HEK293 (cell line): ENCODE results near the gene NMD3.

Experiments
- AEBP2 ChIP-seq: fragments of 450-650 bp; formaldehyde crosslinking; IDR thresholded peaks from 2 replicates; pipeline ENCODE4 v1.5.1; 2016; ENCODE audit warnings: missing biosample characterization, missing genetic modification characterization, borderline replicate concordance
- MYNN ChIP-seq: fragments of 450-650 bp; formaldehyde crosslinking; IDR thresholded peaks from 2 replicates; pipeline ENCODE4 v1.5.1; 2016; ENCODE audit warnings: missing biosample characterization, missing genetic modification characterization, borderline replicate concordance
- SETDB1 ChIP-seq: IDR thresholded peaks from one replicate; pipeline ENCODE4 v1.6.1; 2017; ENCODE audit warnings: mild to moderate bottlenecking, low read length, moderate library complexity, mixed read lengths; ENCODE audit not compliant: insufficient read length
- ZNF280C ChIP-seq: fragments of 450-650 bp; formaldehyde crosslinking; IDR thresholded peaks from 2 replicates; pipeline ENCODE4 v1.5.1; 2016; ENCODE audit warnings: missing biosample characterization, missing genetic modification characterization
- ZNF341 ChIP-seq: fragments of 450-650 bp; formaldehyde crosslinking; IDR thresholded peaks from 2 replicates; pipeline ENCODE4; 2016; ENCODE audit warnings: low read depth, missing biosample characterization, missing genetic modification characterization
- ZNF776 ChIP-seq: fragments of 450-650 bp; formaldehyde crosslinking; IDR thresholded peaks from 2 replicates; pipeline ENCODE4 v1.5.0; 2017; ENCODE audit warnings: missing biosample characterization, missing genetic modification characterization, borderline replicate concordance
- ZNF837 ChIP-seq: fragments of 450-650 bp; formaldehyde crosslinking; IDR thresholded peaks from 2 replicates; pipeline ENCODE4 v1.5.1; 2016; ENCODE audit warnings: missing biosample characterization, missing genetic modification characterization
- TF ChIP-seq, protein P1 (sequence below): fragments of 450-650 bp; formaldehyde crosslinking; IDR thresholded peaks from 2 replicates; pipeline ENCODE4 v1.5.1; 2016; ENCODE audit warnings: missing biosample characterization, missing genetic modification characterization

DNA sequence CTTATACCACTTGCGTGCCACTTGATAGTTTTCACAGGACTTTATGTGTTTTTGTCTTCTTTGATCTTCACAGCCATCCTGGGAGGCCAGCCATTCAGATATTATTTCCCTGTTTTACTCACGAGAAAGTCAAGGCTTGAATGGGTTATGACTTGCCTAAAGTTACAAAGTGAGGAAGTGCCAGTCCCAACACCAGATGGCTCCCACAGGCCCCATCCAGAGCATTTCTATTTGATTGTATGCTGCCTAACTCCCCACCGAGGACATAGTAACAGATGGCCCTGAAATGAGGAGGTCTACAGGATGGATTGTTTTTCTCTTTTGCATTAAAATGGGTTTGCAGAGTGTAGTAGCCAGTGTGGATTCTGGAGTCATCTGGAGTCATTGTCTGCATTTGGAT, 75.7 kb downstream of the NMD3 start:
- TF ChIP-seq ZNF776 (tag by site-specific recombination) (no peak), ZNF280C (tag by site-specific recombination) (no peak), ZNF837 (tag by site-specific recombination) (no peak), SETDB1 (no peak), ZNF341 (tag by site-specific recombination) (no peak), MYNN (no peak), AEBP2 (tag by site-specific recombination) (no peak)
- TF ChIP-seq, protein P1, sequence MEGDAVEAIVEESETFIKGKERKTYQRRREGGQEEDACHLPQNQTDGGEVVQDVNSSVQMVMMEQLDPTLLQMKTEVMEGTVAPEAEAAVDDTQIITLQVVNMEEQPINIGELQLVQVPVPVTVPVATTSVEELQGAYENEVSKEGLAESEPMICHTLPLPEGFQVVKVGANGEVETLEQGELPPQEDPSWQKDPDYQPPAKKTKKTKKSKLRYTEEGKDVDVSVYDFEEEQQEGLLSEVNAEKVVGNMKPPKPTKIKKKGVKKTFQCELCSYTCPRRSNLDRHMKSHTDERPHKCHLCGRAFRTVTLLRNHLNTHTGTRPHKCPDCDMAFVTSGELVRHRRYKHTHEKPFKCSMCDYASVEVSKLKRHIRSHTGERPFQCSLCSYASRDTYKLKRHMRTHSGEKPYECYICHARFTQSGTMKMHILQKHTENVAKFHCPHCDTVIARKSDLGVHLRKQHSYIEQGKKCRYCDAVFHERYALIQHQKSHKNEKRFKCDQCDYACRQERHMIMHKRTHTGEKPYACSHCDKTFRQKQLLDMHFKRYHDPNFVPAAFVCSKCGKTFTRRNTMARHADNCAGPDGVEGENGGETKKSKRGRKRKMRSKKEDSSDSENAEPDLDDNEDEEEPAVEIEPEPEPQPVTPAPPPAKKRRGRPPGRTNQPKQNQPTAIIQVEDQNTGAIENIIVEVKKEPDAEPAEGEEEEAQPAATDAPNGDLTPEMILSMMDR, result no peak
